Measurements from ENCODE around the gene MTA1.

Gene MTA1

DNA sequence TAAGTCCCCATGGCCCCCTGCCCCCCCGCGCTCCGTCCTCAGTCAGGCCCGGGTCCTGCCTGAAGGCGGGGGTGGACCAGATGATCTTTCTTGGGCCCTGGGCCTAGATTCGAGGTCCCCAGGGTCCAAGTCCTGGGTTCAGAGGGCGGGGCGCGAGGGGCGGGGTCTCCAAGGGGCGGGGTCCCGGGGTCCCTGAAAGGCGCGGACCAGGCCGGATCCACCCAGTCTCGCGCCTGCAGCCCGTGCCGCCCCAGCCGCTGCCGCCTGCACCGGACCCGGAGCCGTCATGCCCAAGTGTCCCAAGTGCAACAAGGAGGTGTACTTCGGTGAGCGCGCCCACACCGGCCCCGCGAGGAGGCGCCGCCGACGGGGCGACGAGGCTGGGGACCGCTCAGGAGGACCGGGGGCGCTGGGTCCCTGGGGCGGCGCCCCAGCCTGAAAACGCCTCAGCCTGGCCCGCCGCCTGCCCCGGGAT lies 67.4 kb downstream of the MTA1 start:
- Histone ChIP-seq H3K27ac (no peak overlapping the region), H3K9me3 (ENCODE audit: severe bottlenecking) (no peaks in the 10 kb centered on the region), H3K27me3 (ENCODE audit: insufficient read depth, low read depth, severe bottlenecking) (no peaks in the 10 kb centered on the region), H3K4me3 (ENCODE audit: low read depth, low read length) (no peak overlapping the region), H3K36me3 (no peaks in the 10 kb centered on the region)
- TF ChIP-seq, protein P1, sequence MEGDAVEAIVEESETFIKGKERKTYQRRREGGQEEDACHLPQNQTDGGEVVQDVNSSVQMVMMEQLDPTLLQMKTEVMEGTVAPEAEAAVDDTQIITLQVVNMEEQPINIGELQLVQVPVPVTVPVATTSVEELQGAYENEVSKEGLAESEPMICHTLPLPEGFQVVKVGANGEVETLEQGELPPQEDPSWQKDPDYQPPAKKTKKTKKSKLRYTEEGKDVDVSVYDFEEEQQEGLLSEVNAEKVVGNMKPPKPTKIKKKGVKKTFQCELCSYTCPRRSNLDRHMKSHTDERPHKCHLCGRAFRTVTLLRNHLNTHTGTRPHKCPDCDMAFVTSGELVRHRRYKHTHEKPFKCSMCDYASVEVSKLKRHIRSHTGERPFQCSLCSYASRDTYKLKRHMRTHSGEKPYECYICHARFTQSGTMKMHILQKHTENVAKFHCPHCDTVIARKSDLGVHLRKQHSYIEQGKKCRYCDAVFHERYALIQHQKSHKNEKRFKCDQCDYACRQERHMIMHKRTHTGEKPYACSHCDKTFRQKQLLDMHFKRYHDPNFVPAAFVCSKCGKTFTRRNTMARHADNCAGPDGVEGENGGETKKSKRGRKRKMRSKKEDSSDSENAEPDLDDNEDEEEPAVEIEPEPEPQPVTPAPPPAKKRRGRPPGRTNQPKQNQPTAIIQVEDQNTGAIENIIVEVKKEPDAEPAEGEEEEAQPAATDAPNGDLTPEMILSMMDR (IDR thresholded peaks at IDR 0.05; ENCODE audit: low read depth, low read length), result no peak
- DNase-seq, result no peak

- Histone ChIP-seq H3K4me3 (ENCODE audit: low read depth, low read length) (no peak overlapping the region), H3K27ac (no peak overlapping the region), H3K27me3 (ENCODE audit: insufficient read depth, low read depth, severe bottlenecking) (no peaks in the 10 kb centered on the region), H3K9me3 (ENCODE audit: severe bottlenecking) (no peaks in the 10 kb centered on the region), H3K36me3 (peaks cover 4% of the 10 kb centered on the region)
- DNase-seq, result no peak
- TF ChIP-seq, protein P1 (IDR thresholded peaks at IDR 0.05; ENCODE audit: low read depth, low read length), result no peak
Measured at GRCh38 chr14:105487449-105487985, 67.9 kb downstream of the MTA1 start.

GRCh38 chr14:105487986-105488777 lies 68.6 kb downstream of the MTA1 start:
- no peak for DNase-seq
- H3K4me3 ChIP-seq (ENCODE audit: low read depth, low read length), result no peak overlapping the region
- H3K27me3 ChIP-seq (ENCODE audit: insufficient read depth, low read depth, severe bottlenecking), result no peaks in the 10 kb centered on the region

GRCh38 chr14:105488781-105489541 lies 69.3 kb downstream of the MTA1 start:
- no peaks in the 10 kb centered on the region for H3K27me3 ChIP-seq (ENCODE audit: insufficient read depth, low read depth, severe bottlenecking)
- no peaks in the 10 kb centered on the region for H3K9me3 ChIP-seq (ENCODE audit: severe bottlenecking)
- TF ChIP-seq, protein P1 (IDR thresholded peaks at IDR 0.05; ENCODE audit: low read depth, low read length), result no peak
- peak overlapping the region; percentile 84 for H3K4me3 ChIP-seq (ENCODE audit: low read depth, low read length)
- H3K36me3 ChIP-seq, result peaks cover 15% of the 10 kb centered on the region
- peak overlapping the region; percentile 96 for H3K27ac ChIP-seq
- no peak for DNase-seq

More at GRCh38 chr14:105487986-105488777, 68.6 kb downstream of the MTA1 start:
- peak overlapping the region; percentile 96; the same call in 1 of the 2 replicates for H3K27ac ChIP-seq
- TF ChIP-seq, protein P1 (IDR thresholded peaks at IDR 0.05; ENCODE audit: low read depth, low read length), result no peak
- H3K9me3 ChIP-seq (ENCODE audit: severe bottlenecking), result no peaks in the 10 kb centered on the region
- H3K36me3 ChIP-seq, result peaks cover 11% of the 10 kb centered on the region

DNA sequence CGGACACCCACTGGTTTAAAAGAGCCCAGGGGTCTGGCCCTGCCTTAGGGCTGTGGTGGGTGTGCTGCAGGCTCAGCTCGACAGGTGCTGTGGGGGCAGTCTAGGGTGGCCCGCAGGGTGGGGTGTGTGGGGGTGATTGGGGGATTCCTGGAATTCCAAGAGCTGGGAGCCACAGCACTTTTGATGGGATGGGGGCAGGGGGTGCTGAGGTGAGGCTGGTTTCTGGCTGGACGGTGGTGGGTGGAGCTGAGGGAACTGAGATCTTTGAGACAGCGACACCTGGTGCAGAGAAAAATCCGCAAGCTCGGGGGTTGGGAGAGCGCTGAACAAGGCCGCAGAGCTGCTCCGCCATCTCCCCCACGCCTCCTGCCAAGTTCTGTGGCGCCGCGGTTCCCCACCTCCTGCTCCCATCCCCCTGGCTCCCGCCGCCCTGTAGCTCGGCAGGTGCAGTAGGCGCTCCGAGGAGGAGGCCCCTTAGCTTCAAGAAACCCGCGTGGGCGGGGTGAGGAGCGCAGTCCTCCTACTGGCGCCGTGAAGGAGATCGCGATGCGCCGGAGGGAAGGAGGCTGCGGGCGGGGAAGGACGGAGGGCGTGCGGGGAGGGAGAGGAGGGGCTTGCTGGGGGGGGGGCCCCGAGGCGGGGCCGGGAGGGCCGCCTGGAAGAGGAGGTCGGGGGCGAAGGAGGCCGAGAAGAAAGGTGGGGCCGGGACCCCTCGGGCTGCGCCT lies 70.1 kb downstream of the MTA1 start:
- Histone ChIP-seq H3K9me3 (ENCODE audit: severe bottlenecking) (no peaks in the 10 kb centered on the region), H3K36me3 (peaks cover 19% of the 10 kb centered on the region), H3K4me3 (ENCODE audit: low read depth, low read length) (peak overlapping the region; percentile 84), H3K27ac (peak overlapping the region; percentile 96), H3K27me3 (ENCODE audit: insufficient read depth, low read depth, severe bottlenecking) (no peaks in the 10 kb centered on the region)
- TF ChIP-seq, protein P1 (IDR thresholded peaks at IDR 0.05; ENCODE audit: low read depth, low read length), result peak; percentile 87
- peak; percentile 91 for DNase-seq

All from WERI-Rb-1 (cell line).